Ascending aorta (tissue), 2 donors: Measurements from ENCODE around the gene RPS6KA2. TPM values are rescaled to one million over a fixed set of nuclear protein-coding genes. Genes with fewer than 3 reads are reported as not detected.

ENCODE experiments used
- DNase-seq, 2 donors: peaks; one replicate each; pipeline ENCODE4 v3.0.0-alpha.2; 2019; ENCODE audit warnings: low spot score in 2 of 2
- H3K27ac ChIP-seq, 2 donors: fragments of 200-600 bp; sonication (generic); one replicate each; pipeline ENCODE4 v1.5.1; 2016 to 2017; ENCODE audit warnings: mild to moderate bottlenecking in 1 of 2
- H3K27me3 ChIP-seq: fragments of 200-600 bp; sonication (generic); one replicate; pipeline ENCODE4 v1.5.1; 2017
- H3K36me3 ChIP-seq, 2 donors: fragments of 200-600 bp; sonication (generic); one replicate each; pipeline ENCODE4 v1.5.1; 2016
- H3K4me1 ChIP-seq, 2 donors: fragments of 200-600 bp; sonication (generic); one replicate each; pipeline ENCODE4 v1.5.1; 2016 to 2017; ENCODE audit warnings: mild to moderate bottlenecking in 1 of 2
- H3K4me3 ChIP-seq, 2 donors: fragments of 200-600 bp; sonication (generic); one replicate each; pipeline ENCODE4 v1.5.1; 2016 to 2017; ENCODE audit warnings: mild to moderate bottlenecking in 1 of 2
- H3K9me3 ChIP-seq, 2 donors: fragments of 200-600 bp; sonication (generic); one replicate each; pipeline ENCODE4 v1.5.1; 2016
- CTCF ChIP-seq, 3 experiments: fragments of 200-600 bp in 2 of 3; fragments of 450-650 bp in 1 of 3; sonication (generic) in 2 of 3; IDR thresholded peaks; one replicate each; pipeline ENCODE4 v1.5.1; 2016 to 2019; ENCODE audit warnings: antibody characterized with exemption in 3 of 3, mild to moderate bottlenecking in 1 of 3, moderate library complexity in 1 of 3
- intact Hi-C: fragments of 100-400 bp; cut with DNase I; formaldehyde crosslinking; loops from one replicate; pipeline ENCODE4 v1.15.1; 2023
- total RNA-seq: library from RNA; depleted of rRNA; stranded (reverse); fragments of >200 nt; gene quantifications from one replicate; pipeline ENCODE4 v1.1.0, GENCODE V29; 2016

RPS6KA2 gene
- total RNA-seq, 1 donor from 2014 or later, result 196 TPM

- H3K27me3 ChIP-seq, result no peaks in the 10 kb centered on the region
- TF ChIP-seq CTCF (IDR thresholded peaks at IDR 0.05), result no peak
- H3K27ac ChIP-seq, result no peak overlapping the region
- no peak for DNase-seq
- no peaks in the 10 kb centered on the region for H3K36me3 ChIP-seq
- H3K9me3 ChIP-seq, result no peaks in the 10 kb centered on the region
- intact Hi-C loops, result no loop called here
- no peak overlapping the region for H3K4me3 ChIP-seq
- no peaks in the 10 kb centered on the region for H3K4me1 ChIP-seq
Measured at GRCh38 chr6:166659581-166659980, 32.5 kb upstream of the RPS6KA2 start.

- Histone ChIP-seq H3K4me3 (no peak overlapping the region), H3K27ac (no peak overlapping the region), H3K4me1 (no peaks in the 10 kb centered on the region), H3K36me3 (no peaks in the 10 kb centered on the region), H3K27me3 (no peaks in the 10 kb centered on the region), H3K9me3 (no peaks in the 10 kb centered on the region)
- DNase-seq, result no peak
- intact Hi-C loops, result no loop called here
- TF ChIP-seq CTCF (IDR thresholded peaks at IDR 0.05), result no peak
Measured at GRCh38 chr6:166658792-166659150, 31.7 kb upstream of the RPS6KA2 start.

GRCh38 chr6:166658115-166658791 is 31.2 kb upstream of the RPS6KA2 start:
- Histone ChIP-seq H3K9me3 (no peaks in the 10 kb centered on the region), H3K27ac (no peak overlapping the region)

GRCh38 chr6:166657531-166657930 is 30.5 kb upstream of the RPS6KA2 start:
- H3K9me3 ChIP-seq, result no peaks in the 10 kb centered on the region
- no peak for DNase-seq
- TF ChIP-seq CTCF (IDR thresholded peaks at IDR 0.05), result no peak
- no peak overlapping the region for H3K27ac ChIP-seq
- H3K4me3 ChIP-seq, result no peak overlapping the region
- no peaks in the 10 kb centered on the region for H3K36me3 ChIP-seq
- no peaks in the 10 kb centered on the region for H3K4me1 ChIP-seq
- no peaks in the 10 kb centered on the region for H3K27me3 ChIP-seq
- intact Hi-C loops, result no loop called here

More at GRCh38 chr6:166658115-166658791, 31.2 kb upstream of the RPS6KA2 start:
- Histone ChIP-seq H3K4me1 (no peaks in the 10 kb centered on the region), H3K4me3 (no peak overlapping the region), H3K36me3 (no peaks in the 10 kb centered on the region), H3K27me3 (no peaks in the 10 kb centered on the region)
- intact Hi-C loops, result no loop called here
- no peak for TF ChIP-seq CTCF (IDR thresholded peaks at IDR 0.05)
- no peak for DNase-seq

GRCh38 chr6:166656230-166657151 is 29.4 kb upstream of the RPS6KA2 start:
- Histone ChIP-seq H3K4me1 (no peaks in the 10 kb centered on the region), H3K9me3 (no peaks in the 10 kb centered on the region), H3K27ac (no peak overlapping the region), H3K27me3 (no peaks in the 10 kb centered on the region), H3K4me3 (no peak overlapping the region), H3K36me3 (no peaks in the 10 kb centered on the region)
- no peak for TF ChIP-seq CTCF (IDR thresholded peaks at IDR 0.05)
- intact Hi-C loops, result no loop called here
- DNase-seq, result no peak
